Endothelial cell of umbilical vein (primary cell): ENCODE data around the gene STH.

ENCODE experiments used
- EZH2 ChIP-seq: IDR thresholded peaks from 2 replicates; pipeline ENCODE4 v1.6.1; 2012; ENCODE audit warnings: borderline replicate concordance, low read depth, mild to moderate bottlenecking, moderate library complexity, low read length, inconsistent platforms; ENCODE audit not compliant: severe bottlenecking
- GATA2 ChIP-seq: IDR thresholded peaks from 2 replicates; pipeline ENCODE4 v1.7.0; 2011; ENCODE audit warnings: low read depth, mild to moderate bottlenecking, moderate library complexity, mixed read lengths, low read length; ENCODE audit not compliant: insufficient read length, insufficient read depth
- JUN ChIP-seq: IDR thresholded peaks from 2 replicates; pipeline ENCODE4 v1.6.1; 2011; ENCODE audit warnings: borderline replicate concordance, low read depth; ENCODE audit not compliant: insufficient read length, insufficient read depth
- MYC ChIP-seq: IDR thresholded peaks from one replicate; pipeline ENCODE4 v1.6.1; 2011; ENCODE audit warnings: mild to moderate bottlenecking, low read depth, low read length
- POLR2A ChIP-seq: IDR thresholded peaks from 2 replicates; pipeline ENCODE4 v1.6.1; 2012; ENCODE audit warnings: low read depth, mild to moderate bottlenecking, control low read depth, low read length
- POLR2AphosphoS5 ChIP-seq: IDR thresholded peaks from 2 replicates; pipeline ENCODE4 v1.6.1; 2012; ENCODE audit warnings: low read depth, mild to moderate bottlenecking, control low read depth, low read length, moderate library complexity; ENCODE audit not compliant: insufficient read depth
- TF ChIP-seq, protein P1 (sequence below), 2 donors: IDR thresholded peaks; 1 replicate in 1 of 2; 2 replicates in 1 of 2; pipeline ENCODE4 v1.5.1; 2011; ENCODE audit warnings: low read length in 2 of 2, mild to moderate bottlenecking in 2 of 2, moderate library complexity in 2 of 2, control low read depth in 1 of 2, inconsistent platforms in 1 of 2, low read depth in 1 of 2; ENCODE audit not compliant: insufficient read depth in 1 of 2; ENCODE audit errors: extremely low read depth in 1 of 2
- TF ChIP-seq, protein P2 (sequence below): IDR thresholded peaks from 2 replicates; pipeline ENCODE4 v1.6.1; 2011; ENCODE audit not compliant: insufficient read depth, insufficient read length

DNA sequence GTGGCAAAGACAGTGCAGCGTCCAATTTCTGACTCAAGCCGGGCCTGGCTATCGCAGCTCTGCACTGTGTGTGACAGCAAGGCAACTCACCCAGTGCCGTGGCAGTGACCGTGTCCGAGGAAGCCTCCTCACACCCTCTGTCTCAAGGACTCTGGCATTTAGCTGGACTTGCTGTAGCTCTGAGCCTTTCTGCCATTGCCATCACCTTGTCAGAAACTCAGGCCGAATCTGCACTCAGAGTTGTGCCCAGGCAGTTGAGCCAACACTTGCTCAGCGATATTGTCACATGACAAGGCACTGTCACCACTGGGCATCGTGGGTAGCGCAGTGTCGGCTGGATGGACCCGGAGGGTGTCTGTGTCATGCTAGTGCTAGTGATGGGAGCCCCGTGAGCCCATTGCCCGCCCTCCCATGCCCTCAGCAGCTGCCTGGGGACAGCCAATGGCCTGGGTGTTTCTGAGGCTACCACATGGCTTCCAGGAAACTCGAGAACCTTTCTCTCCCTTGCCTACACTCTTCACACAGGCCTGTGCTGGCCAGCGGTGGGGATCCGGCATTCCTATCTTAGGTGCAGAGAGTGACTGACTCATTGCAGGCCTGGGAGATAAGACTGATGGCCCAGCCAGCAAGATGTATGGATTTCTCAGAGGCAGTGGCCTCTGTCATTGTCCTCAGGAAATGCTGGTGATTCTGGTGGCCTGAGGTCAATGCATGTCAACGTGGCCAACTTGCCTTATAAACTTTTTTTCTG, 22.1 kb upstream of the STH start:
- TF ChIP-seq, protein P1, sequence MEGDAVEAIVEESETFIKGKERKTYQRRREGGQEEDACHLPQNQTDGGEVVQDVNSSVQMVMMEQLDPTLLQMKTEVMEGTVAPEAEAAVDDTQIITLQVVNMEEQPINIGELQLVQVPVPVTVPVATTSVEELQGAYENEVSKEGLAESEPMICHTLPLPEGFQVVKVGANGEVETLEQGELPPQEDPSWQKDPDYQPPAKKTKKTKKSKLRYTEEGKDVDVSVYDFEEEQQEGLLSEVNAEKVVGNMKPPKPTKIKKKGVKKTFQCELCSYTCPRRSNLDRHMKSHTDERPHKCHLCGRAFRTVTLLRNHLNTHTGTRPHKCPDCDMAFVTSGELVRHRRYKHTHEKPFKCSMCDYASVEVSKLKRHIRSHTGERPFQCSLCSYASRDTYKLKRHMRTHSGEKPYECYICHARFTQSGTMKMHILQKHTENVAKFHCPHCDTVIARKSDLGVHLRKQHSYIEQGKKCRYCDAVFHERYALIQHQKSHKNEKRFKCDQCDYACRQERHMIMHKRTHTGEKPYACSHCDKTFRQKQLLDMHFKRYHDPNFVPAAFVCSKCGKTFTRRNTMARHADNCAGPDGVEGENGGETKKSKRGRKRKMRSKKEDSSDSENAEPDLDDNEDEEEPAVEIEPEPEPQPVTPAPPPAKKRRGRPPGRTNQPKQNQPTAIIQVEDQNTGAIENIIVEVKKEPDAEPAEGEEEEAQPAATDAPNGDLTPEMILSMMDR (IDR thresholded peaks at IDR 0.05; ENCODE audit: extremely low read depth in 1 of 2, insufficient read depth in 1 of 2, low read depth in 1 of 2, low read length in 2 of 2), result no peak
- no peak for TF ChIP-seq EZH2
- TF ChIP-seq POLR2A, result no peak
- TF ChIP-seq, protein P2, sequence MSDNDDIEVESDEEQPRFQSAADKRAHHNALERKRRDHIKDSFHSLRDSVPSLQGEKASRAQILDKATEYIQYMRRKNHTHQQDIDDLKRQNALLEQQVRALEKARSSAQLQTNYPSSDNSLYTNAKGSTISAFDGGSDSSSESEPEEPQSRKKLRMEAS, result no peak
- TF ChIP-seq POLR2AphosphoS5, result no peak
- TF ChIP-seq JUN, result no peak
- TF ChIP-seq GATA2, result no peak
- no peak for TF ChIP-seq MYC
